Right lobe of liver (tissue), 6 donors: ENCODE results near the gene CDKN1C. TPM values are rescaled to one million over a fixed set of nuclear protein-coding genes. Genes with fewer than 3 reads are reported as not detected.
A peak's percentile ranks its signal among the peaks of the same experiment; 100 is the strongest.

Experiments
- ATAC-seq, 4 donors: fragments of 200-7000 bp; cut with Tn5 transposase; one replicate each; pipeline ENCODE4 v1.9.1; 2020; ENCODE audit warnings: mild to moderate bottlenecking in 4 of 4, moderate library complexity in 4 of 4
- DNase-seq, 3 donors: peaks; one replicate each; pipeline ENCODE4 v3.0.0-alpha.2; 2020
- H3K27ac ChIP-seq, 3 donors: fragments of 200-600 bp; one replicate each; pipeline ENCODE4 v1.8.0; 2022
- H3K27me3 ChIP-seq, 2 donors: fragments of 200-600 bp; one replicate each; pipeline ENCODE4 v1.8.0; 2022
- H3K36me3 ChIP-seq, 4 donors: fragments of 200-600 bp; sonication (generic) in 1 of 4; one replicate each; pipeline versions ENCODE4 v1.5.1 to v1.8.0; 2017 to 2022; ENCODE audit warnings: control low read depth in 1 of 4
- H3K4me1 ChIP-seq, 4 donors: fragments of 200-600 bp; sonication (generic) in 1 of 4; one replicate each; pipeline versions ENCODE4 v1.5.1 to v1.8.0; 2017 to 2022; ENCODE audit warnings: control low read depth in 1 of 4
- H3K4me3 ChIP-seq, 3 donors: fragments of 200-600 bp; one replicate each; pipeline ENCODE4 v1.8.0; 2022
- H3K9me3 ChIP-seq, 4 donors: fragments of 200-600 bp; sonication (generic) in 1 of 4; one replicate each; pipeline versions ENCODE4 v1.5.1 to v1.8.0; 2017 to 2022; ENCODE audit warnings: control low read depth in 1 of 4
- POLR2A ChIP-seq: fragments of 450-650 bp; IDR thresholded peaks from one replicate; pipeline ENCODE4 v1.6.1; 2017; ENCODE audit warnings: antibody characterized with exemption, mild to moderate bottlenecking
- WGBS: methylation state at CpG from one replicate; pipeline ENCODE4 v1.1.6; 2018; ENCODE audit warnings: low coverage, low lambda C conversion rate; ENCODE audit not compliant: insufficient coverage; ENCODE audit errors: missing lambda C conversion rate; 5-methylcytosine and 5-hydroxymethylcytosine counted together
- intact Hi-C, 2 donors: fragments of 100-400 bp; cut with DNase I; formaldehyde crosslinking; loops; one replicate each; pipeline versions ENCODE4 v1.11.2 to v1.14.1; 2022
- total RNA-seq, 6 experiments: library from RNA; depleted of rRNA in 2 of 6; stranded (reverse); fragments of >200 nt in 2 of 6; fragmentation: NEBNext Ultra II Directional in 3 of 6; extraction: Animal tissue kit (Norgen Biotek cat#: 25700) in 3 of 6; gene quantifications; one replicate each; pipeline versions ENCODE4 v1.1.0 to v1.2.4, GENCODE V29; 2016 to 2023
- TF ChIP-seq, protein P1 (sequence below), 4 donors: fragments of 200-600 bp in 3 of 4; fragments of 450-650 bp in 1 of 4; IDR thresholded peaks; one replicate each; pipeline versions ENCODE4 v1.5.1 to v1.8.0; 2016 to 2022; ENCODE audit warnings: antibody characterized with exemption in 4 of 4, mild to moderate bottlenecking in 2 of 4
- donor health status: DM: no; HTN: yes; CAD: no.
- donor health status: DM: no; HTN: no; CAD: no.
- donor health status: DM: no; HTN: no; CAD: no.
- donor health status: DM: no; HTN: yes; CAD: no.
- donor health status: DM: no; HTN: yes; CAD: no.

The CDKN1C gene
- total RNA-seq, 6 experiments from 2014 or later: 2.2 to 8.0 (median 3.6) TPM

DNA sequence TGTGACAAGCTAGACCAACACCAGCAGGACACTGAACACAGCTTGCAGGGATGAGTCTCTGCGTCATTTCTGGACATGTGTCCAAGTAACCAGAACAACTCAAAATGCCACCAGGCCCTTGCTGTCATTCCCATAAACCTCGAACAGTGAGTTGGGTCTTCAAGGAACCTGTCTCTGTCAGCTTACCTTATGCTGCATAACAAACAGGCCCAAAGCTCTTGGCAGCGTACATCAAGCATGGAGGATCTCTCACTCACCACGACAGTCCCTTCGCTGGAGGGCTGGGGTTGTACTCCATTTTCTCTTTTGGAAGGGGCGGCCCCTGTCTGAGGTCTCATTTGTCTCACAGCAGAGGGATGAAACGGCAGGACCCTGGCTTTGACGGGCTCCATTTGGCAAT is 6.8 kb downstream of the CDKN1C start:
- Histone ChIP-seq H3K27me3 (no peaks in the 10 kb centered on the region), H3K9me3 (no peaks in the 10 kb centered on the region), H3K4me3 (no peak overlapping the region), H3K36me3 (no peaks in the 10 kb centered on the region), H3K4me1 (no peaks in the 10 kb centered on the region), H3K27ac (no peak overlapping the region)
- intact Hi-C loops: no loop called here
- TF ChIP-seq POLR2A: no peak
- TF ChIP-seq, protein P1, sequence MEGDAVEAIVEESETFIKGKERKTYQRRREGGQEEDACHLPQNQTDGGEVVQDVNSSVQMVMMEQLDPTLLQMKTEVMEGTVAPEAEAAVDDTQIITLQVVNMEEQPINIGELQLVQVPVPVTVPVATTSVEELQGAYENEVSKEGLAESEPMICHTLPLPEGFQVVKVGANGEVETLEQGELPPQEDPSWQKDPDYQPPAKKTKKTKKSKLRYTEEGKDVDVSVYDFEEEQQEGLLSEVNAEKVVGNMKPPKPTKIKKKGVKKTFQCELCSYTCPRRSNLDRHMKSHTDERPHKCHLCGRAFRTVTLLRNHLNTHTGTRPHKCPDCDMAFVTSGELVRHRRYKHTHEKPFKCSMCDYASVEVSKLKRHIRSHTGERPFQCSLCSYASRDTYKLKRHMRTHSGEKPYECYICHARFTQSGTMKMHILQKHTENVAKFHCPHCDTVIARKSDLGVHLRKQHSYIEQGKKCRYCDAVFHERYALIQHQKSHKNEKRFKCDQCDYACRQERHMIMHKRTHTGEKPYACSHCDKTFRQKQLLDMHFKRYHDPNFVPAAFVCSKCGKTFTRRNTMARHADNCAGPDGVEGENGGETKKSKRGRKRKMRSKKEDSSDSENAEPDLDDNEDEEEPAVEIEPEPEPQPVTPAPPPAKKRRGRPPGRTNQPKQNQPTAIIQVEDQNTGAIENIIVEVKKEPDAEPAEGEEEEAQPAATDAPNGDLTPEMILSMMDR (IDR thresholded peaks at IDR 0.05): no peak
- ATAC-seq: no peak
- 62% methylated on average over 2 of the region's 8 CpGs for WGBS
- no peak for DNase-seq

DNA sequence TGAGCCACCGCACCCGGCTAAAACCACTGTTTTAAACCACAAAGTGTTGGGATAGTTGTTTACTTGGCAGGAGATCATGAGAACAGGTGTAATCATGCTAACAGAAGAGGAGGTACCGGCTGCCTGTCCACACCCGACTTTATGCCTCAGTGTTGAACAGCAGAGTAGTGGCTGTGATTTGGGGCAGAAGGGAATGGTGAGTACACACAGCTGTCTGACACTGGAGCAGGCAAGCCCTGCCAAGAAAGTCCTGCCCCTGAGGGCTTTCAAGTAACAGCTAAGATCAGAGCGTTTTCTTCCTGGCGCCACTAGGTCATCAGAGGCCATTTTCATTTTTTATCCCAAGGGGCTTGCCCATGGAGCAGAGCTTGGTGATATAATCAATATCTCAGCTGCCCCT is 8.1 kb downstream of the CDKN1C start:
- H3K9me3 ChIP-seq: no peaks in the 10 kb centered on the region
- intact Hi-C loops: no loop called here
- H3K4me3 ChIP-seq: no peak overlapping the region
- DNase-seq: no peak
- no peak for TF ChIP-seq POLR2A
- TF ChIP-seq, protein P1 (IDR thresholded peaks at IDR 0.05): no peak
- H3K4me1 ChIP-seq: no peaks in the 10 kb centered on the region
- H3K27ac ChIP-seq: no peak overlapping the region
- ATAC-seq: no peak
- no peaks in the 10 kb centered on the region for H3K27me3 ChIP-seq
- WGBS: 93% methylated on average over 4 of the region's 6 CpGs
- H3K36me3 ChIP-seq: no peaks in the 10 kb centered on the region

DNA sequence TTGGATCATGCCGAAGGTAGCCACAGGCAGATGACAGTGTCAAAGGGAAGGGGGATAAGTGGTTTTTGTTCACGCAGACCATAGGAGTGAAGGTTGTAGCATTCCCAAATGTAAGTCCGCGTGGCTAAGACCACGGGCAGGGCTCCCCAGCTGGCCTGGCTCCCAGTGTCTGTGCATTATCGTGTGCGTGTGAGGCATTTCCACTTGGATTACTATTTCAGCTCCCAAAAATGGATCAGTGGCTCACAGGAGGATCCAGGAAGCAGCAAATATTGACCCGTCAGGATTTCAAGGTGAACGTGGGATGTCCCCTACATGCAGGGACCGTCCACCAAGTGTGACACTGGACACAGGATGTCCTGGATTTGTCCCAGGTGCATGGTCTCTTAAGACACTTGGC is 10.6 kb downstream of the CDKN1C start:
- H3K27ac ChIP-seq: no peak overlapping the region
- H3K4me3 ChIP-seq: no peak overlapping the region
- ATAC-seq: no peak
- no peaks in the 10 kb centered on the region for H3K9me3 ChIP-seq
- no peak for TF ChIP-seq POLR2A
- no peaks in the 10 kb centered on the region for H3K27me3 ChIP-seq
- intact Hi-C loops: no loop called here
- no peak for DNase-seq
- WGBS: 86% methylated on average over 7 of the region's 10 CpGs
- no peaks in the 10 kb centered on the region for H3K4me1 ChIP-seq
- no peaks in the 10 kb centered on the region for H3K36me3 ChIP-seq

GRCh38 chr11:2870969-2871680 is 14.4 kb downstream of the CDKN1C start:
- H3K27me3 ChIP-seq: peaks cover 0 to 6% of the 10 kb centered on the region in 2 donors
- H3K9me3 ChIP-seq: no peaks in the 10 kb centered on the region
- H3K27ac ChIP-seq: no peak overlapping the region
- H3K36me3 ChIP-seq: no peaks in the 10 kb centered on the region
- DNase-seq (no peak), ATAC-seq (peak in 1 of 4 donors; percentile 32)
- TF ChIP-seq, protein P1 (IDR thresholded peaks at IDR 0.05): no peak
- TF ChIP-seq POLR2A: no peak
- no peak overlapping the region for H3K4me3 ChIP-seq
- 40% methylated on average over 14 of the region's 22 CpGs for WGBS
- no peaks in the 10 kb centered on the region for H3K4me1 ChIP-seq
- intact Hi-C loops: no loop called here

GRCh38 chr11:2870460-2870859 is 15.1 kb downstream of the CDKN1C start:
- ATAC-seq: peak in 2 of 4 donors; percentile 9 to 12
- peaks cover 0 to 6% of the 10 kb centered on the region in 2 donors for H3K27me3 ChIP-seq
- no peak overlapping the region for H3K4me3 ChIP-seq
- 24% methylated on average over 4 of the region's 17 CpGs for WGBS
- H3K36me3 ChIP-seq: no peaks in the 10 kb centered on the region
- H3K9me3 ChIP-seq: no peaks in the 10 kb centered on the region
- H3K27ac ChIP-seq: no peak overlapping the region
- H3K4me1 ChIP-seq: no peaks in the 10 kb centered on the region
- TF ChIP-seq POLR2A: no peak
- TF ChIP-seq, protein P1 (IDR thresholded peaks at IDR 0.05): no peak
- intact Hi-C loops: no loop called here
- DNase-seq: no peak
